Measurements from ENCODE around the gene NPIPA1.
"Not testable (repeated sequence)": the region's sequence is repeated elsewhere in the genome, so short reads cannot be mapped to it uniquely, and the experiment has no call there.

The NPIPA1 gene

DNA sequence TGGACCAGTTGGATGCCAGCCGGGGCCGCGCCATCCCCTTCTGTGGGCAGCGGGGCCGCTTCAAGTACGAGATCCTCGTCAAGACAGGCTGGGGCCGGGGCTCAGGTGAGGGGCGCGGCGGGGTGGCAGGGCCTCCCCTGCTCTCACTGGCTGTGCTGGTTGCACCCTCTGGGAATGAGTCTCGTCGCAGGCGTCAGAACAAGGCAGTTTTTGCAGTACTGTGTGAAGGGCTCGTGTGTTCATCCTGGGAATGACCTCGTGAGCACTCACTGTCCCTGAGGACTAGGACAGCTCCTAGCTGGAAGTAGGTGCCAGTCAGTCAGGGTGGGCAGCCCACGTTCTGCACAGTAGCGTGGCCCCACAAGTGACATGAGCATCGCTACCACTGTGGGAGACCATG is 6.3 kb upstream of the NPIPA1 start:
- FAIRE-seq, result not testable (repeated sequence)

DNA sequence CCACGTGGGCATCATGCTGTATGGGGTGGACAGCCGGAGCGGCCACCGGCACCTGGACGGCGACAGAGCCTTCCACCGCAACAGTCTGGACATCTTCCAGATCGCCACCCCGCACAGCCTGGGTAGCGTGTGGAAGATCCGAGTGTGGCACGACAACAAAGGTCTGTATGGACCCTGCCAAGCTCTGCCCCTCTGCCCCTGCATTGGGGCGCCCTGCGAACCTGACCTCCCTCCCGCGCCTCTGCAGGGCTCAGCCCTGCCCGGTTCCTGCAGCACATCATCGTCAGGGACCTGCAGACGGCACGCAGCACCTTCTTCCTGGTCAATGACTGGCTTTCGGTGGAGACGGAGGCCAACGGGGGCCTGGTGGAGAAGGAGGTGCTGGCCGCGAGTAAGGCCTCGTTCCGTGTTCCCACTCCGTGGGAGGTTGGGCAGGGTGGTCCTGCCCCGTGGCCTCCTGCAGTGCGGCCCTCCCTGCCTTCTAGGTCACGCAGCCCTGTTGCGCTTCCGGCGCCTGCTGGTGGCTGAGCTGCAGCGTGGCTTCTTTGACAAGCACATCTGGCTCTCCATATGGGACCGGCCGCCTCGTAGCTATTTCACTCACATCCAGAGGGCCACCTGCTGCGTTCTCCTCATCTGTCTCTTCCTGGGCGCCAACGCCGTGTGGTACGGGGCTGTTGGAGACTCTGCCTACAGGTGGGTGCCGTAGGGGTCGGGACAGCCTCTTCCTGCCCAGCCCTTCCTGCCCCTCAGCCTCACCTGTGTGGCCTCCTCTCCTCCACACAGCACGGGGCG is 4.5 kb upstream of the NPIPA1 start:
- FAIRE-seq, result not testable (repeated sequence)

DNA sequence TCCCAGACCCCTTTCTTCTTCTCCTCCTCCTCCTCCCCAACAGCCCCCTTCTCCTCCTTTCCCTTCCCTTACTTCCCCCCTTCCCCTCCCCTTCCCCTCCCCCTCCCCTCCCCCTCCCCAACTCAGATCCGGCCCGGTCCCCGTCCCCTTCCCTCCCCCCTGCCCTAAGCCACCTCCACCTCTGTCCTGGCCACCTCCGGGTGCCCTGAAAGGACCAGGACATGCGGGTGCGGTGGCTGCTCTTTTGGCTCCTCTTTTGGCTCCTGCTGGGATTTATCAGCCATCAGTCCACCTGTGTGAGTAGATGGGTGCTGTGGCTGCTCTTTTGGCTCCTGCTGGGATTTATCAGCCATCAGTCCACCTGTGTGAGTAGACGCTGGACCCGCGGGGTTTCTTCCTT is 751 bp downstream of the NPIPA1 start:
- not testable (repeated sequence) for FAIRE-seq

DNA sequence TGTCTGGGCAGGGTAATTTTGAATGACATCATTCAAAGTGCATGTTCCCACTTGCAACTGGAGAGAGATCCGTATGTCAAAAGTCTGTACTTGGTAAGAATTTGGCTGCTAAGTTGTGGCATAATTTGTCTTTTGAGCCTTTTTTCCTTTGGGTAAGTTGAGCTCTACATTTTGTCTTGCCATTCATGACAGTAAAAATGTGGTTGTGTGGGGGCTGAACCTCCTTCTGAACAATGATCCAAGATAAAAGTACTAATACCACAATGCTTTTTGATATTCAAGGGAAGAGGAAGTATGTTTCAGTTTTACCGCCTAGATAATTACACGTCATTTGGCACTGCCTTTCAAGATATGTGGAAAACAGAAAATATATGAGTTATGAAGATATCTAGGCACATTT is 5.4 kb downstream of the NPIPA1 start:
- not testable (repeated sequence) for FAIRE-seq

DNA sequence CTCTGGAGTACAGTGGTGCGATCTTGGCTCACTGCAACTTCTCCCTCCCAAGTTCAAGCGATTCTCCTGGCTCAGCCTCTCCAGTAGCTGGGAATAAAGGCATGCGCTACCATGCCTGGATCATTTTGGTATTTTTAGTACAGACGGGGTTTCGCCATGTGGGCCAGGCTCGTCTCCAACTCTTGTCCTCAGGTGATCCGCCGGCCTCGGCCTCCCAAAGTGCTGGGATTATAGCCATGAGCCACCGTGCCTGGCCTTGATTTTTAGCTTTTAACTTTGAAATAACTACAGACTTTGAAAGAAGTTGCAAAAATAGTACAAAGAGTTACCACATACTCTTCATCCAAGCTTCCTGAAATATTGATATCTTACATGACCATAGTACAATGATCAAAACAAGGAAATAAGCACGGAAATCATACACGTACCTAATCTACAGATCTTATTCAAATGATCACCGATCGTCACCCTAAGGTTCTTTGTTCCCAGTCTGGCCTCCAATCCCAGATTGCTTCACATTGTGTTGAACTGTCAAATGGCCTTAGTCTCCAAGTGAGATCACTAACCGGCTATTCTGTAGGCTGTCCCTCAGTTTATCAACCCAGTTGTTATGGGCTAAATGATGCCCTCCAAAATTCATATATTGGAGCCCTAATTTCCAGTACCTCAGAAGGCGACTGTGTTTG is 18.4 kb downstream of the NPIPA1 start:
- no peak for FAIRE-seq

DNA sequence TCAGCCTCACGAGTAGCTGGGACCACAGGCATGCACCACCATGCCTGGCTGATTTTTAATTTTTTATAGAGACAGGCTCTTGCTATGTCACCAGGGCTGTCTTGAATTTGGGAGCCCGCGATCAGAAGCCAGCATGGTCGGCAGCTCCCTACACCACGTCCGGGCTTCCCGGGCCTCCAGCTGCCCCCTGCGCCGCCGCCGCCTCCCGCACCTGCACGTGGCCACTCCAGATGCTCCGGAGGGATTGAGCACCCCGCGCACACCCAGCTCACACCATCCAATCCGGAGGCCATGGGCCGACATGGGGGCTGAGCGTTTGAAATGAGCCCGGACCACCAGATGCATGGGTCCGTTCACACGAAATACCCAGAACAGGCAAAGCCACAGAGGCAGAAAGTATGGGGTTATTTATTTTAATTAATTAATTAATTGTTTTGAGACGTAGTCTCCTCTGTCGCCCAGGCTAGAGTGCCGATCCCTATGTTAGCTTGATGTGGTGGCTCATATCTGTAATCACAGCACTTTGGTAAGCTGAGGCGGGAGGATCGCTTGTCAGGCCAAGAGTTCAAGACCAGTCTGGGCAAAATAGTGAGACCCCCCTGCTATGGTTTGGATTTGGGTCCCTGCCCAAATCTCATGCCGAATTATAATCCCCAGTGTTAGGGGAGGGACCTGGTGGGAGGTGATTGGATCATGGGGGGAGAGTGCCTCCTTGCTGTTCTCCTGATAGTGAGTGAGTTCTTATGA is 20.5 kb downstream of the NPIPA1 start:
- no peak for FAIRE-seq

DNA sequence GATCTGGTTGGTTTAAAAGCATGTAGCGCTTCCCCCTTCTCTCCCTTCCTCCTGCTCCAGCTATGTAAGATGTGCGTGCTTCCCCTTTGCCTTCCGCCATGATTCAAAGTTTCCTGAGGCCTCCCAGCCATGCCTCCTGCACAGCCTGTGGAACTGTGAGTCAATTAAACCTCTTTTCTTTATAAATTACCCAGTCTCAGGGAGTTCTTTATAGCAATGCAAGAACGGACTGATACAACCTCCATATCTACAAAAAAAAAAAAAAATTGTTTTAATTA is 21.0 kb downstream of the NPIPA1 start:
- FAIRE-seq, result no peak

DNA sequence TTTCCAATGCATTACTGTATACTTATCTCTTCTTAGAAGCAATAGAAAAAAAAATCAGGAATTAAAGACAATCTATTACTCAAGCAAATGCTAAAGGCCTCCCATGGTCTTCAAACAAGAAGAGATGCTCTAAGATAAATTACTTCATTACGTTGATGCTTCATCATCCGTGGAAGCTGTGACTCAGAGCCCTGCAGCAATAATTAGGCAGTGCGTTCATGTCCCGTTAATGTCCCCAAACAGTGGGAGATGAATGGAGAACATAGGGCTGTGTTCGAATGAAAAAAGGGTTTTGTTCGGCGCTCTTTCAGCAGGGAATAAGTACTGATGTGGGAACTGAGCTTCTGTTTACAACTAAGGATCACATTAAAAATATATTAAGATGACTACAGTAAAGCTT is 21.7 kb downstream of the NPIPA1 start:
- no peak for FAIRE-seq

DNA sequence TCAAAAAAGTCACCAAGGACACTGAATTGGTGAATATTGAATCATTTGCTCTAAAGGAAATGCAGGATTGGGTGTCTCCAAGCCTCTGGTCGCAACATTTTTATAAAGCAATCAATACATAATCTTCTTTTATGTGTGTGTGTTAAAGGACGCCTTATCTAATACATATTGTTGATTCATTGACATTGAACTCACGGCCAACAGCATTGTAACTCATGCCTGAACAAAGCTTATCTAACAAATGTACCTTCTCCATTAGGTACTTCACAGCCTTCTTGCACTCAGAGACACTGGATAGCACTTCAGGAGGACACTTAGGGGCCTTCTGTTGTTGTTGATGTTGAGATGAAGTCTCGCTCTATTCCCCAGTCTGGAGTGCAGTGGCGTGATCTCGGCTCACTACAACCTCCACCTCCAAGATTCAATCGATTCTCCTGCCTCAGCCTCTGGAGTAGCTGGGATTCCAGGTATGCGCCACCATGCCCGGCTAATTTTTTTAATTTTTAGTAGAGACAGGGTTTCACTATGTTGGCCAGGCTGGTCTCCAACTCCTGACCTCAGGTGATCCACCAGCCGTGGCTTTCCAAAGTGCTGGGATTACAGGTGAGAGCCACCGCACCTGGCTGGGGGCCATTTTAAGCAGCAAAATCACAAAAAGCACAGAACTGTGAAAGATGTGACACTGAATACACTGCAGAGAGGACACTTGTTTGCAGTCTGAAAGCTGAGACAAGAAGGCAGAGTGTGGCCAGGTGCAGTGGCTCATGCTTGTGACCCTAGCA is 24.4 kb downstream of the NPIPA1 start:
- FAIRE-seq, result no peak

DNA sequence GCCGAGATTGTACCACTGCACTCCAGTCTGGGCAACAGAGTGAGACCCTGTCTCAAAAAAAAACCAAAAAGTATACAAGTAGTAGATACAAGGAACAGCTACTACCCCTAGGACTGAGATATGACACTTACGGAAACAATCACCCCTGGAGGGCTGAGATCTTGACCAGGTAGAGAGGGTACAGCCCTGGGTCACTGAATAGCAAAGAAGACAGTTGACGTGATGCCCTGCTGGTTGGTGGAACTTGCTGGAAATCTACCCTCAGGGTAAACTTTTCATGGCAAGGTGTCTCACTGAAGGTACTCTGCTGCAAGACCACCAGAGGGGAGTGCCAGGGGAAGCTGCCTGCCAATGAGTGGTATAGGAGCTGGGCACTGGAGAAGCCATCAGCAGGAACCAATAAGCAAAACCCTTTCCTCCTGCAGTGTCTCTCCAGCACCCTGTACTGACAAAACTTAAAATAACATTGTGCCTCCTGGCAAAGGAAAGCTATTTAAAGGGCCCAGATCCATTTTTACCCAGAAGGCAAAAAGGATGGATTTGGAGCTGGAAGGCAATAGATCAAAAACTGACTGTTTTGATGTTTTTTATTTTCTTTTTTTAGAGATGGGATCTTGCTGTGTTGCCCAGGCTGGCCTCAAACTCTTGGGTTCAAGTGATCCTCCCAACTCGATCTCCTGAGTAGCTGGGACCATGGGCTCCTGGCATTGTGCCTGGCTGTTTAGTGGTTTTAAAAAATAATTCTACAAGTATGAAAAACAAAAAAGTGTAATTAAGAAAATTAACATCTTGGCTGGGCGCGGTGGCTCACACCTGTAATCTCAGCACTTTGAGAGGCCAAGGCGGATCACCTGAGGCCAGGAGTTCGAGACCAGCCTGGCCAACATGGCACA is 26.3 kb downstream of the NPIPA1 start:
- FAIRE-seq, result no peak

DNA sequence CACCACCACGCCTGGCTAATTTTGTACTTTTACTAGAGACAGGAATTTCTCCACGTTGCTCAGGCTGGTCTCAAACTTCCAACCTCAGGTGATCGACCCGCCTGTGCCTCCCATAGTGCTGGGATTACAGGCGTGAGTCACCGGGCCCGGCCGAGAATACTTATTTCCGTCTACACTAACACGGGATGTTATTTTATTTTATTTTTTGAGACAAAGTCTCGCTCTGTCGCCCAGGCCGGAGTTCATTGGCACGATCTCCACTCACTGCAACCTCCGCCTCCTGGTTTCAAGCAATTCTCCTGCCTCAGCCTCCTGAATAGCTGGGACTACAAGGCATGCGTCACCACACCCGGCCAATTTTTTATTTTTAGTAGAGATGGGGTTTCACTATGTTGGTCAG is 28.1 kb downstream of the NPIPA1 start:
- no peak for FAIRE-seq

DNA sequence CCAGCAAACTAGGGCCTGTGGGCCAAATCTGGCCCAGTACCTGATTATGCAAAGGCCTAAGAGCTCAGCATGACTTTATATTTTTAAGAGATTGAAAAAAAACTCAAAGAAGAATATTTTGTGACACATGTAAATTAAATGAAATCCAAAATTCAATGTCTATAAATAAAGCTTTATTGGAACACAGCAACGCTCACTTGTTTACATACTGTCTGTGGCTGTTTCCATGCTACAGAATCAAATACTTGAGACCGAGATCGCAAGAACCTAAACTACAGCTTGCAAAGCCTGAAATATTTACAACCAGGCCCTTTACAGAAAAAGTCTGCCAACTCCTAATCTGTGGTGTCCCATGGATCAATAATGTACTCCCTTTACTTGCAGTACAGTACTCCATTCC is 32.6 kb downstream of the NPIPA1 start:
- not testable (repeated sequence) for FAIRE-seq

DNA sequence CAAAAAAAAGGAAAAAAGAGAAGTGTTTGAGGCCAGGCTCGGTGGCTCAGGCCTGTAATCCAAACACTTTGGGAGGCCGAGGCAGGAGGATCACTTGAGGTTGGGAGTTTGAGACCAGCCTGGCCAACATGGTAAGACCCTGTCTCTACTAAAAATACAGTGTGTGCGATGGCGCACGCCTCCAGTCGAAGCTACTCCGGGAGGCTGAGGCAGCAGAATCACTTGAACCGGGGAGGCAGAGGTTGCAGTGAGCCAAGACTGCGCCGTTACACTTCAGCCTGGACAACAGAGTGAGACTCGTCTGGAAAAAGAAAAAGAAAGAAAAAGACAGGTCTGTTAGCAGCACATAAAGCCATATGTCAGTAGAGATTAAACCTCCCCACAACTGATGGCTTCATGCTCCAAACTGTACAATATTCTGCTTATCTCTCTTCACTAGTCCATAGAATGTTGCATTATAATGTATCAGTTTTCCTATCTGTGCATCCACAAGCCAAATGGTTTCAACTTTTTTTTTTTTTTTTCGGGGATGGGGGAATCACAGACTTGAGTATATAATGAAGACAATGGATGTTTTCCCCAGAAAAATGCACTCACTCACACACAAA is 34.5 kb downstream of the NPIPA1 start:
- FAIRE-seq, result not testable (repeated sequence)

DNA sequence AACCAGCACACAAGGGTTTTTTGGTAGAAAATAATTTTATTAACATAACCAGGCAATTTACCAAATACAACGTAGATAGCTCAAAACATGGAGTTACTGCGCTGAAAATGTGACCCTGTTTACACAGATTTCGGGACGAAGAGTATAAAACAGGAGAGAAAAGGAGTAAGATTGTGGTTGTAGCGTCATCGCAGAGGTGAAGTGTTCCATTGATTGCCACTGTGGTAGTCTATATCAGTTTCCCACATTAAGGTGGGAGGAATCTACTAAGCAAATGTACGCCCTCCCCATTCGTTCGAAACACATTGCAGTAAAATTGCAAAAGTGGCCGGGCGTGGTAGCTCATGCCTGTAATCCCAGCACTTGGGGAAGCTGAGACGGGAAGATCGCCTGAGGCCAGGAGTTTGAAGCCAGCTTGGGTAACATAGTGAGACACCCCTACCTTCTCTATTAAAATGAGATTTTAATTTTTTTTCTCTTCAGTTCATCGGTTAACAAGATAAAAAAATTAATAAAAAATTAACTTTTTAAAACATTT is 36.6 kb downstream of the NPIPA1 start:
- not testable (repeated sequence) for FAIRE-seq

DNA sequence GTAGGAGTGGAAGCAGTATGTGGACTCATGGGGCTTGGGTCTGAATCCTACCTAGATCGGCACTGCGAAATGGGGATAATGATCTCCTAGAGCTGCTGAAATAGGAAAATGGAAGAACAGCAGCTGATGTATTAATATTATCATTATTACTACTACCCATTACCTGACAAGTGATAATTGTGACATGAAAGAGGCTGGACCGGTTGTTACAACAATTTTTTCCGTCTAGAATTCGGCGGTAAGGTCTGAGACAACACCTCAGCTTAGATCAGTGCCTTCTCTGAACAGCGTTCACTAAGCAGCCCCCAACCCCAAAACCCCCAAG is 37.0 kb downstream of the NPIPA1 start:
- FAIRE-seq, result not testable (repeated sequence)

DNA sequence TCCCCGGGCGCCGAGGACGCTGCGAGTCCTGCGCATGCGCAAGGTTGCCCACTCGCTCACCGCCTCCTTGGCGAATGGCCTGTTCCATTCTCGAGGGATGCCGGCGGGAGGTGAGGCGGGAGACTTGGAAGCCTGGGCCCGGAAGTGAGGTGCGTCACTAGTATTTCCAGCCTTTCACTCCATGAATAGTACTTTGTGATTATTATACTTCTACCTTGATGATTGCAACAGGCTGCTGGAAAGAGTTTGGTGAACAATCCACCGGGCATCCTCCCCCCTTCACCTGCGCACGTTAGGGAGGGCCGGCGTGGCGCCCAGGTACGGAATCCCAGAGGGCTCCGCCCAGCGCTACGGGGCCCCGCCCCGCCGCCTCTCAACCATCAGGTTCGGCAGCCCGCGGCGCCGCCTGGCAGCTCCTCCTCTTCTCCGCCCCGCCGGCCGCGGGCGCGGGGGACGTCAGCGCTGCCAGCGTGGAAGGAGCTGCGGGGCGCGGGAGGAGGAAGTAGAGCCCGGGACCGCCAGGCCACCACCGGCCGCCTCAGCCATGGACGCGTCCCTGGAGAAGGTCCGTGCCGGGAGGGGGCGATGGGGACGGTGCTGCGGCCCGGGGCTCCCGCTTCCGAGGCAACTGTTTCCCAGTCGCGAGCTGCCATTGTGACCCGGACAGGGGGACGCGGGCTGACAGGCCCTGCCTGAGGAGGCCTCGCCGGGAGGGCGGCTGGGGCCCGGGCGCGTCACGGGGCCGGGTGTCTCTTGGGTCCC is 37.6 kb downstream of the NPIPA1 start, which contains the start of gene PDXDC1:
TSS of gene PDXDC1 (plus strand) at position 371 of the 762 bp plus-strand sequence. CDS start at position 545, 174 bp downstream.
- not testable (repeated sequence) for FAIRE-seq

DNA sequence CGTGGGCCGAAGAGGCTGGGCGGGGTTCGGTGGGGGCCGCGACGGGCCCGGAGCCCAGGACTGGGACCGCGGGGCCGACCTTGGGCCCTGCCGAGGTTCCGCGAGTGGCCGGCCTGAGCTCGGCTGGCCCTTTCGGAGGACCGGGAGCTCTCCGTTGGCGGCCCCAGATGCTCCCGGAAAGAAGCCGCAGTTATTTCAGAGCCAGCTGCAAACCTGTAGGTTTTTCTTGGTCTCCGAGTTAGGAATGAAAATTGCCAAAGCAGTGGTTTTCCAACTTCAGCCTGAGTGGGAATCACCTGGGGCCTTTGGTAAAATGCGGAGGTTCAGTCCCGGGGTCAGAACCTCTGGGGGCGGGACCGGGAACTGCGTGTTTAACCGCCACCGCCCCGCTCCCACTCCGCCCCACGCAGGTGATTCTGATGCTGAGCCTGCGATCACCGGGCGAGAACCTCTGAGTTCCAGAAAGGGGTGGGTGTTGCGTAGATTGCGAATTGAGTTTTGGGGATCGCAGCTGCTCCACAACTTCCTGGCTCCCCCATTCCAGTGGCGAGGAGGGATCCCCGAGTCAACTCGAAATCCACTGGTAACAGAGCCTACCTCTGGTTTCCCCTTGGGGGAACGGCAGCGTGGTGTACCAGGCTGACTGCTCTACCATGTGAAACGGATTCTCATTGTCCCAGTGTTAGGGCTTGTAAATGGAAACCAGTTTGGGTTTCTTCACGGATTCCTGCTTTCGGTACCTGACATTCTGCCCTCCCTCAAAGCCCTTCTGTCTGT is 38.4 kb downstream of the NPIPA1 start:
- not testable (repeated sequence) for FAIRE-seq

DNA sequence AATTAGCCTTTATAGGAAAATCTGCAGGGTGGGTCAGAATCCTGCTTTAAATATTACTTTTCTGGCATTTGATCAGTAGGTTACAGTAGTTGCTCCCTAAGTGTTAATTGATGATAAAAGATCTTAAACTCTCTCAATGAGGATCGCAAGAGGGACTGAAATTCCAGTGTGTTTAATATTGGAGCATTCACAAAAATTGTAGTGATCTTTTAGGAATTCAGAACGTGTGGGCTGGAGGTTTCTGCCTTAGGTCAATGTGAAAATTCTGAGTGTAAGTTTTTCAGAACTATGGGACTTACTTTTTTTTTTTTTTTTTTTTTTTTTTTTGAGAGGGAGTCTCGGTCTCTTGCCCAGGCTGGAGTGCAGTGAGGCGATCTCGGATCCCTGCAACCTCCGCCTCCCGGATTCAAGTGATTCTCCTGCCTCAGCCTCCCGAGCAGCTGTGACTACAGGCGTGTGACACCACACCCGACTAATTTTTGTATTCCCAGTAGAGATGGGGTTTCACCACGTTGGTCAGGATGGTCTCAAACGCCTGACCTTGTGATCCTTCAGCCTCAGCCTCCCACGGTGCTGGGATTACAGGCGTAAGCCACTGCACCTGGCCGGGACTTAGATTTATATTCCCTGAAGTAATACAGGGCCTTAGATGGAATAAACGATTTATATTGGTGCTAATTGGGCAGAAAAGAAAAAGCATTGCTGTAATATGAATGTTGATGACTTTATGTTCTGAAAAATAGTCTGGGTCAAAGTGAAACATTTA is 39.9 kb downstream of the NPIPA1 start:
- not testable (repeated sequence) for FAIRE-seq

DNA sequence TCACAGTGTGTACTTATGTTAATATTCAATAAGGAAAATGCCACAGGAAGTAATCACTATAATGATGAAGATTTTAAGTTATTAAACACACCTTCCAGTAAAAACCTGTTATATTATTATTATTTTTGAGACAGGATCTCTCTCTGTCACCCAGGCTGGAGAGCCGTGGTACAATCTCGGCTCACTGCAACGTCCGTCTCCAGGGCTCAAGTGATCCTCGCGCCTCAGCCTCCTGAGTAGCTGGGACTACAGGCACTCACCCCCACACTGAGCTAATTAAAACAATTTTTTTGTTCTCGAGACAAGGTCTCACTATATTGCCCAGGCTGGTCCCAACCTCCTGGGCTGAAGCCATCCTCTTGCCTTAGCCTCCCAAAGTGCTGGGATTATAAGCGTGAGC is 41.0 kb downstream of the NPIPA1 start:
- not testable (repeated sequence) for FAIRE-seq

Measured in colon (tissue), 2 donors.